Sigmoid colon (tissue), 4 donors: ENCODE data around the gene COX5B.

Experiments used
- EP300 ChIP-seq, 4 donors: sonication (generic); formaldehyde crosslinking; IDR thresholded peaks; one replicate each; pipeline ENCODE4 v1.6.1; 2017; ENCODE audit warnings: antibody characterized with exemption in 4 of 4
- POLR2A ChIP-seq, 2 donors: fragments of 450-650 bp; IDR thresholded peaks; one replicate each; pipeline ENCODE4 v1.6.1; 2016; ENCODE audit warnings: antibody characterized with exemption in 2 of 2, mild to moderate bottlenecking in 2 of 2, moderate library complexity in 2 of 2
- POLR2AphosphoS5 ChIP-seq, 4 donors: sonication (generic); formaldehyde crosslinking; IDR thresholded peaks; one replicate each; pipeline ENCODE4 v1.6.1; 2017; ENCODE audit warnings: antibody characterized with exemption in 4 of 4

DNA sequence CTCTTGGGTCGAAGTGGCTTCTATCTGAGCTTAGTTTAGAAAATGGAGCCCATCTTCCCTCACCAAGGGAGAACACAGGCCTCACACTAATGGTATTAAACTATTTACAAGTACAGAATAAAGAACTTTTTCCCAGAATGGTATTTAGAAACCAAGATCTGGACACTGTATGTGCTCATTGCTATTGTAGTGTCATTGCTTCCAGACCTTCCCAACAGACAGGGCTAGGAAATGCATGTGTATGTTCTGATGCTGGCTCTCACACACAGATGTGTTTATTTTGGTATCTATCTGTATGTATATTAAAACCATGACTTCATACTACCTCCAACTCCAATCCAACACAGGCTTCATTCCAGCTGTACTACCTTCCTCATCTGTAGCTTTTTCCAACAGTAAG is 8.0 kb downstream of the COX5B start:
- TF ChIP-seq POLR2A (IDR thresholded peaks at IDR 0.05) (no peak), EP300 (IDR thresholded peaks at IDR 0.05) (no peak), POLR2AphosphoS5 (IDR thresholded peaks at IDR 0.05) (no peak)
